Measurements from ENCODE around the gene TPP1. TPM values are rescaled to one million over a fixed set of nuclear protein-coding genes. Genes with fewer than 3 reads are reported as not detected.

The TPP1 gene
- total RNA-seq, 2 donors from 2014 or later: 75.7 to 172 TPM

- Mint-ChIP-seq H3K9me3 (no peaks in the 10 kb centered on the region), H3K27ac (peak overlapping the region; percentile 74), H3K4me1 (peaks cover 6% of the 10 kb centered on the region), H3K4me3 (peak overlapping the region; percentile 62), H3K27me3 (no peaks in the 10 kb centered on the region), H3K36me3 (ENCODE audit: low read depth) (no peaks in the 10 kb centered on the region)
- no peak for ATAC-seq (replicated peaks)
Measured at GRCh38 chr11:6626971-6627761, 7.9 kb upstream of the TPP1 start.

- Mint-ChIP-seq H3K27me3 (no peaks in the 10 kb centered on the region), H3K9me3 (no peaks in the 10 kb centered on the region)
Measured at GRCh38 chr11:6625832-6626420, 6.7 kb upstream of the TPP1 start.

GRCh38 chr11:6625156-6625831 lies 6.1 kb upstream of the TPP1 start:
- Mint-ChIP-seq H3K4me3 (no peak overlapping the region), H3K4me1 (peaks cover 6% of the 10 kb centered on the region), H3K27me3 (no peaks in the 10 kb centered on the region), H3K36me3 (ENCODE audit: low read depth) (no peaks in the 10 kb centered on the region), H3K9me3 (no peaks in the 10 kb centered on the region), H3K27ac (no peak overlapping the region)
- no peak for ATAC-seq (replicated peaks)

More at GRCh38 chr11:6625832-6626420, 6.7 kb upstream of the TPP1 start:
- H3K4me1 Mint-ChIP-seq: peaks cover 6% of the 10 kb centered on the region
- ATAC-seq (replicated peaks): no peak
- no peak overlapping the region for H3K27ac Mint-ChIP-seq
- no peaks in the 10 kb centered on the region for H3K36me3 Mint-ChIP-seq (ENCODE audit: low read depth)
- no peak overlapping the region for H3K4me3 Mint-ChIP-seq

GRCh38 chr11:6623391-6624363 lies 4.5 kb upstream of the TPP1 start:
- ATAC-seq (replicated peaks): no peak
- no peaks in the 10 kb centered on the region for H3K36me3 Mint-ChIP-seq (ENCODE audit: low read depth)
- no peaks in the 10 kb centered on the region for H3K27me3 Mint-ChIP-seq
- no peak overlapping the region for H3K4me3 Mint-ChIP-seq
- H3K27ac Mint-ChIP-seq: peak overlapping the region; percentile 68
- peaks cover 6% of the 10 kb centered on the region for H3K4me1 Mint-ChIP-seq
- H3K9me3 Mint-ChIP-seq: no peaks in the 10 kb centered on the region

- no peaks in the 10 kb centered on the region for H3K36me3 Mint-ChIP-seq (ENCODE audit: low read depth)
- H3K27ac Mint-ChIP-seq: no peak overlapping the region
- no peaks in the 10 kb centered on the region for H3K9me3 Mint-ChIP-seq
- no peaks in the 10 kb centered on the region for H3K27me3 Mint-ChIP-seq
- ATAC-seq (replicated peaks): no peak
- peaks cover 2% of the 10 kb centered on the region for H3K4me1 Mint-ChIP-seq
- no peak overlapping the region for H3K4me3 Mint-ChIP-seq
Measured at GRCh38 chr11:6622261-6623171, 3.3 kb upstream of the TPP1 start.

GRCh38 chr11:6621711-6622211 lies 2.5 kb upstream of the TPP1 start:
- Mint-ChIP-seq H3K9me3 (no peaks in the 10 kb centered on the region), H3K4me1 (peaks cover under 1% of the 10 kb centered on the region), H3K27me3 (no peaks in the 10 kb centered on the region), H3K27ac (no peak overlapping the region), H3K4me3 (no peak overlapping the region), H3K36me3 (ENCODE audit: low read depth) (no peaks in the 10 kb centered on the region)
- ATAC-seq (replicated peaks): no peak

GRCh38 chr11:6620636-6621035 lies 1.4 kb upstream of the TPP1 start:
- ATAC-seq (replicated peaks): no peak
- peaks cover 10% of the 10 kb centered on the region for H3K4me1 Mint-ChIP-seq
- no peak overlapping the region for H3K27ac Mint-ChIP-seq
- H3K36me3 Mint-ChIP-seq (ENCODE audit: low read depth): no peaks in the 10 kb centered on the region
- H3K9me3 Mint-ChIP-seq: no peaks in the 10 kb centered on the region
- no peaks in the 10 kb centered on the region for H3K27me3 Mint-ChIP-seq
- H3K4me3 Mint-ChIP-seq: no peak overlapping the region

- Mint-ChIP-seq H3K4me3 (no peak overlapping the region), H3K27me3 (no peaks in the 10 kb centered on the region), H3K4me1 (peaks cover 13% of the 10 kb centered on the region), H3K27ac (no peak overlapping the region), H3K36me3 (ENCODE audit: low read depth) (no peaks in the 10 kb centered on the region), H3K9me3 (no peaks in the 10 kb centered on the region)
- peak; percentile 73 for ATAC-seq (replicated peaks)
Measured at GRCh38 chr11:6618117-6619003, 862 bp downstream of the TPP1 start.

GRCh38 chr11:6617315-6617781 lies 1.9 kb downstream of the TPP1 start:
- H3K9me3 Mint-ChIP-seq: no peaks in the 10 kb centered on the region
- no peak for ATAC-seq (replicated peaks)
- H3K27ac Mint-ChIP-seq: no peak overlapping the region
- no peaks in the 10 kb centered on the region for H3K36me3 Mint-ChIP-seq (ENCODE audit: low read depth)
- H3K27me3 Mint-ChIP-seq: no peaks in the 10 kb centered on the region
- peaks cover 13% of the 10 kb centered on the region for H3K4me1 Mint-ChIP-seq
- no peak overlapping the region for H3K4me3 Mint-ChIP-seq

- Mint-ChIP-seq H3K36me3 (ENCODE audit: low read depth) (no peaks in the 10 kb centered on the region), H3K4me3 (no peak overlapping the region), H3K9me3 (no peaks in the 10 kb centered on the region), H3K27me3 (no peaks in the 10 kb centered on the region), H3K27ac (no peak overlapping the region), H3K4me1 (peaks cover 13% of the 10 kb centered on the region)
- ATAC-seq (replicated peaks): no peak
Measured at GRCh38 chr11:6616596-6617250, 2.5 kb downstream of the TPP1 start.

- Mint-ChIP-seq H3K27me3 (no peaks in the 10 kb centered on the region), H3K36me3 (ENCODE audit: low read depth) (peaks cover 6% of the 10 kb centered on the region), H3K4me3 (no peak overlapping the region), H3K4me1 (peaks cover 17% of the 10 kb centered on the region), H3K27ac (no peak overlapping the region), H3K9me3 (no peaks in the 10 kb centered on the region)
- ATAC-seq (replicated peaks): no peak
Measured at GRCh38 chr11:6615882-6616585, 3.2 kb downstream of the TPP1 start.
